HS-5 (cell line): ENCODE measurements around the gene RELL2.
"Not testable (repeated sequence)": the region's sequence is repeated elsewhere in the genome, so short reads cannot be mapped to it uniquely, and the experiment has no call there.

Source experiments
- DNase-seq: peaks from one replicate; pipeline ENCODE4 v3.0.0-alpha.2; 2012; ENCODE audit warnings: low read depth

The RELL2 gene

GRCh38 chr5:141636413-141637122, at the start of gene RELL2, which contains the start of gene HDAC3:
RELL2 (plus strand) TSS chr5:141636997; CDS start chr5:141638226, 1,229 bp downstream.
HDAC3 (minus strand) TSS chr5:141636849; CDS start chr5:141636790, 59 bp downstream.
- DNase-seq = peak; percentile 66

GRCh38 chr5:141590127-141590526, 46.7 kb upstream of the RELL2 start:
- no peak for DNase-seq

GRCh38 chr5:141596867-141597266, 39.9 kb upstream of the RELL2 start:
- no peak for DNase-seq

GRCh38 chr5:141597394-141597793, 39.4 kb upstream of the RELL2 start:
- no peak for DNase-seq

- no peak for DNase-seq
Observed at GRCh38 chr5:141597814-141598213, 39.0 kb upstream of the RELL2 start.

- DNase-seq = no peak
Observed at GRCh38 chr5:141598391-141599345, 38.1 kb upstream of the RELL2 start.

- no peak for DNase-seq
Observed at GRCh38 chr5:141602606-141603005, 34.2 kb upstream of the RELL2 start.

- DNase-seq = peak; percentile 95
Observed at GRCh38 chr5:141603923-141604717, 32.7 kb upstream of the RELL2 start.

GRCh38 chr5:141605523-141606277, 31.1 kb upstream of the RELL2 start:
- DNase-seq = no peak

GRCh38 chr5:141608046-141608445, 28.8 kb upstream of the RELL2 start:
- DNase-seq = no peak

GRCh38 chr5:141608557-141608956, 28.2 kb upstream of the RELL2 start:
- DNase-seq = no peak

- no peak for DNase-seq
Observed at GRCh38 chr5:141609044-141609443, 27.8 kb upstream of the RELL2 start.

GRCh38 chr5:141609921-141610320, 26.9 kb upstream of the RELL2 start:
- DNase-seq = not testable (repeated sequence)

GRCh38 chr5:141611289-141611688, 25.5 kb upstream of the RELL2 start:
- DNase-seq = no peak

GRCh38 chr5:141613344-141613743, 23.5 kb upstream of the RELL2 start:
- no peak for DNase-seq

- DNase-seq = no peak
Observed at GRCh38 chr5:141615991-141616720, 20.6 kb upstream of the RELL2 start.

- no peak for DNase-seq
Observed at GRCh38 chr5:141617128-141617527, 19.7 kb upstream of the RELL2 start.

GRCh38 chr5:141617682-141618029, 19.1 kb upstream of the RELL2 start:
- no peak for DNase-seq

GRCh38 chr5:141618030-141618803, 18.6 kb upstream of the RELL2 start:
- DNase-seq = no peak
